GM12878 (cell line): ENCODE data around the gene FOXP1. TPM values are rescaled to one million over a fixed set of nuclear protein-coding genes. Genes with fewer than 3 reads are reported as not detected.

ENCODE experiments used
- ATF7 ChIP-seq: fragments of 450-650 bp; IDR thresholded peaks from 2 replicates; pipeline ENCODE4 v1.6.1; 2016; ENCODE audit warnings: low read depth, mild to moderate bottlenecking
- CBFB ChIP-seq: IDR thresholded peaks from 2 replicates; pipeline ENCODE4 v1.6.1; 2016; ENCODE audit warnings: antibody characterized with exemption, low read depth
- CBX5 ChIP-seq: sonication (generic); IDR thresholded peaks from 2 replicates; pipeline ENCODE4 v1.6.1; 2016; ENCODE audit warnings: low read depth, moderate library complexity, mild to moderate bottlenecking, inconsistent platforms
- CEBPB ChIP-seq, 2 experiments: fragments of 150-350 bp in 1 of 2; IDR thresholded peaks; 2 replicates each; pipeline ENCODE4 v1.6.1; 2012 to 2014; ENCODE audit warnings: low read depth in 2 of 2, low read length in 2 of 2, borderline replicate concordance in 1 of 2, inconsistent platforms in 1 of 2
- ETV6 ChIP-seq, 2 experiments: fragments of 450-650 bp in 1 of 2; IDR thresholded peaks in 1 of 2; conservative IDR thresholded peaks in 1 of 2; 2 replicates each; pipeline ENCODE4 v1.6.1; 2014; ENCODE audit warnings: antibody characterized with exemption in 1 of 2, borderline replicate concordance in 1 of 2, low read depth in 1 of 2, mild to moderate bottlenecking in 1 of 2, moderate library complexity in 1 of 2
- HSF1 ChIP-seq: fragments of 150-350 bp; IDR thresholded peaks from 2 replicates; pipeline ENCODE4 v1.6.1; 2014; ENCODE audit warnings: mild to moderate bottlenecking, low read depth, low read length
- IKZF1 ChIP-seq: fragments of 450-650 bp; conservative IDR thresholded peaks from 2 replicates; pipeline ENCODE4 v1.6.1; 2017; ENCODE audit warnings: antibody characterized with exemption, mild to moderate bottlenecking
- MLLT1 ChIP-seq: fragments of 450-650 bp; IDR thresholded peaks from 2 replicates; pipeline ENCODE4 v1.6.1; 2016; ENCODE audit warnings: mild to moderate bottlenecking
- MTA3 ChIP-seq: IDR thresholded peaks from 2 replicates; pipeline ENCODE4 v1.6.1; 2012; ENCODE audit warnings: low read length, inconsistent platforms, borderline replicate concordance
- NRF1 ChIP-seq: conservative IDR thresholded peaks from 2 replicates; pipeline ENCODE4 v1.6.1; 2011; ENCODE audit warnings: mild to moderate bottlenecking, low read depth, low read length, improper control_type of control experiment
- PBX3 ChIP-seq: IDR thresholded peaks from 2 replicates; pipeline ENCODE4 v1.6.1; 2011; ENCODE audit warnings: mild to moderate bottlenecking, low read depth, low read length, moderate library complexity; ENCODE audit not compliant: insufficient replicate concordance
- POLR2A ChIP-seq: IDR thresholded peaks from 2 replicates; pipeline ENCODE4 v1.6.1; 2011; ENCODE audit warnings: low read depth, mild to moderate bottlenecking, low read length
- TBL1XR1 ChIP-seq: IDR thresholded peaks from 2 replicates; pipeline ENCODE4 v1.6.1; 2012; ENCODE audit warnings: low read depth, low read length, improper control_type of control experiment
- USF1 ChIP-seq: IDR thresholded peaks from 2 replicates; pipeline ENCODE4 v1.6.1; 2011; ENCODE audit warnings: borderline replicate concordance, low read depth, mild to moderate bottlenecking, moderate library complexity, mixed read lengths, low read length; ENCODE audit not compliant: insufficient read depth; ENCODE audit errors: extremely low read length
- ZNF622 ChIP-seq: fragments of 450-650 bp; IDR thresholded peaks from 2 replicates; pipeline ENCODE4 v1.6.1; 2017; ENCODE audit warnings: mild to moderate bottlenecking, inconsistent platforms
- ZZZ3 ChIP-seq: IDR thresholded peaks from 2 replicates; pipeline ENCODE4 v1.6.1; 2011; ENCODE audit warnings: low read depth; ENCODE audit not compliant: control insufficient read depth, insufficient read length
- polyA plus RNA-seq, 11 experiments: library from polyadenylated mRNA; depleted of rRNA in 4 of 11; unstranded in 6 of 11; stranded (reverse) in 5 of 11; fragments of >200 nt; fragmentation: Nextera tagmentation in 4 of 11; fragmentation: Illumina TruSeq in 1 of 11; extraction: Ambion mirVana in 4 of 11; extraction: Trizol in 1 of 11; gene quantifications; 1 replicate in 1 of 11; 2 replicates in 10 of 11; pipeline versions ENCODE4 v1.2.1 to v1.2.3, GENCODE V29; 2011 to 2016; ENCODE audit warnings: inconsistent platforms in 2 of 11, missing spikeins in 2 of 11, low read depth in 1 of 11
- total RNA-seq, 4 experiments: library from RNA; depleted of rRNA in 3 of 4; stranded (reverse); fragments of >200 nt in 3 of 4; fragmentation: Illumina TruSeq in 1 of 4; extraction: Trizol in 1 of 4; gene quantifications; 2 replicates each; pipeline versions ENCODE4 v1.2.1 to v1.2.3, GENCODE V29; 2013 to 2021
- TF ChIP-seq, protein P1 (sequence below): IDR thresholded peaks from 2 replicates; pipeline ENCODE4 v1.6.1; 2012; ENCODE audit warnings: mild to moderate bottlenecking, low read depth, low read length
- TF ChIP-seq, protein P2 (sequence below): fragments of 150-350 bp; IDR thresholded peaks from 2 replicates; pipeline ENCODE4 v1.6.1; 2016; ENCODE audit warnings: low read depth, low read length

The FOXP1 gene
- total and polyA plus RNA-seq, 10 of the 15 experiments (the other 5 are each of a cell fraction or from before 2014, with no cell fraction given): 0.05 to 1.6 (median 0.20) TPM; not detected in 1

- 0 out of 2 replicates have a peak, but pooled peaks have one; percentile 19 for TF ChIP-seq IKZF1
- TF ChIP-seq CBFB: no peak
- peak; percentile 31; the same call in 1 of the 2 replicates for TF ChIP-seq CBX5
- no peak for TF ChIP-seq ATF7
- TF ChIP-seq, protein P1, sequence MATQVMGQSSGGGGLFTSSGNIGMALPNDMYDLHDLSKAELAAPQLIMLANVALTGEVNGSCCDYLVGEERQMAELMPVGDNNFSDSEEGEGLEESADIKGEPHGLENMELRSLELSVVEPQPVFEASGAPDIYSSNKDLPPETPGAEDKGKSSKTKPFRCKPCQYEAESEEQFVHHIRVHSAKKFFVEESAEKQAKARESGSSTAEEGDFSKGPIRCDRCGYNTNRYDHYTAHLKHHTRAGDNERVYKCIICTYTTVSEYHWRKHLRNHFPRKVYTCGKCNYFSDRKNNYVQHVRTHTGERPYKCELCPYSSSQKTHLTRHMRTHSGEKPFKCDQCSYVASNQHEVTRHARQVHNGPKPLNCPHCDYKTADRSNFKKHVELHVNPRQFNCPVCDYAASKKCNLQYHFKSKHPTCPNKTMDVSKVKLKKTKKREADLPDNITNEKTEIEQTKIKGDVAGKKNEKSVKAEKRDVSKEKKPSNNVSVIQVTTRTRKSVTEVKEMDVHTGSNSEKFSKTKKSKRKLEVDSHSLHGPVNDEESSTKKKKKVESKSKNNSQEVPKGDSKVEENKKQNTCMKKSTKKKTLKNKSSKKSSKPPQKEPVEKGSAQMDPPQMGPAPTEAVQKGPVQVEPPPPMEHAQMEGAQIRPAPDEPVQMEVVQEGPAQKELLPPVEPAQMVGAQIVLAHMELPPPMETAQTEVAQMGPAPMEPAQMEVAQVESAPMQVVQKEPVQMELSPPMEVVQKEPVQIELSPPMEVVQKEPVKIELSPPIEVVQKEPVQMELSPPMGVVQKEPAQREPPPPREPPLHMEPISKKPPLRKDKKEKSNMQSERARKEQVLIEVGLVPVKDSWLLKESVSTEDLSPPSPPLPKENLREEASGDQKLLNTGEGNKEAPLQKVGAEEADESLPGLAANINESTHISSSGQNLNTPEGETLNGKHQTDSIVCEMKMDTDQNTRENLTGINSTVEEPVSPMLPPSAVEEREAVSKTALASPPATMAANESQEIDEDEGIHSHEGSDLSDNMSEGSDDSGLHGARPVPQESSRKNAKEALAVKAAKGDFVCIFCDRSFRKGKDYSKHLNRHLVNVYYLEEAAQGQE: no peak
- no peak for TF ChIP-seq HSF1
- TF ChIP-seq TBL1XR1: no peak
- no peak for TF ChIP-seq PBX3
- no peak for TF ChIP-seq ZNF622
- TF ChIP-seq USF1: no peak
- TF ChIP-seq, protein P2, sequence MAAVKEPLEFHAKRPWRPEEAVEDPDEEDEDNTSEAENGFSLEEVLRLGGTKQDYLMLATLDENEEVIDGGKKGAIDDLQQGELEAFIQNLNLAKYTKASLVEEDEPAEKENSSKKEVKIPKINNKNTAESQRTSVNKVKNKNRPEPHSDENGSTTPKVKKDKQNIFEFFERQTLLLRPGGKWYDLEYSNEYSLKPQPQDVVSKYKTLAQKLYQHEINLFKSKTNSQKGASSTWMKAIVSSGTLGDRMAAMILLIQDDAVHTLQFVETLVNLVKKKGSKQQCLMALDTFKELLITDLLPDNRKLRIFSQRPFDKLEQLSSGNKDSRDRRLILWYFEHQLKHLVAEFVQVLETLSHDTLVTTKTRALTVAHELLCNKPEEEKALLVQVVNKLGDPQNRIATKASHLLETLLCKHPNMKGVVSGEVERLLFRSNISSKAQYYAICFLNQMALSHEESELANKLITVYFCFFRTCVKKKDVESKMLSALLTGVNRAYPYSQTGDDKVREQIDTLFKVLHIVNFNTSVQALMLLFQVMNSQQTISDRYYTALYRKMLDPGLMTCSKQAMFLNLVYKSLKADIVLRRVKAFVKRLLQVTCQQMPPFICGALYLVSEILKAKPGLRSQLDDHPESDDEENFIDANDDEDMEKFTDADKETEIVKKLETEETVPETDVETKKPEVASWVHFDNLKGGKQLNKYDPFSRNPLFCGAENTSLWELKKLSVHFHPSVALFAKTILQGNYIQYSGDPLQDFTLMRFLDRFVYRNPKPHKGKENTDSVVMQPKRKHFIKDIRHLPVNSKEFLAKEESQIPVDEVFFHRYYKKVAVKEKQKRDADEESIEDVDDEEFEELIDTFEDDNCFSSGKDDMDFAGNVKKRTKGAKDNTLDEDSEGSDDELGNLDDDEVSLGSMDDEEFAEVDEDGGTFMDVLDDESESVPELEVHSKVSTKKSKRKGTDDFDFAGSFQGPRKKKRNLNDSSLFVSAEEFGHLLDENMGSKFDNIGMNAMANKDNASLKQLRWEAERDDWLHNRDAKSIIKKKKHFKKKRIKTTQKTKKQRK: no peak
- 0 out of 4 replicates have a peak, but pooled peaks of 1 of the 2 experiments have one; percentile 56 for TF ChIP-seq CEBPB (IDR thresholded peaks at IDR 0.05; ENCODE audit: borderline replicate concordance in 1 of 2, low read depth in 2 of 2, low read length in 2 of 2)
- TF ChIP-seq POLR2A: no peak
- TF ChIP-seq NRF1: no peak
- TF ChIP-seq MTA3: peak; percentile 81; the same call in 1 of the 2 replicates
- TF ChIP-seq MLLT1: no peak
- TF ChIP-seq ZZZ3: no peak
- no peak for TF ChIP-seq ETV6 (conservative IDR thresholded peaks at IDR 0.05 in 1 of 2, IDR thresholded peaks at IDR 0.05 in 1 of 2; ENCODE audit: borderline replicate concordance in 1 of 2, low read depth in 1 of 2)
Measured at GRCh38 chr3:71083726-71084131, 499.8 kb downstream of the FOXP1 start (continued).
